ENCODE measurements around the gene MNX1.

MNX1 gene

DNA sequence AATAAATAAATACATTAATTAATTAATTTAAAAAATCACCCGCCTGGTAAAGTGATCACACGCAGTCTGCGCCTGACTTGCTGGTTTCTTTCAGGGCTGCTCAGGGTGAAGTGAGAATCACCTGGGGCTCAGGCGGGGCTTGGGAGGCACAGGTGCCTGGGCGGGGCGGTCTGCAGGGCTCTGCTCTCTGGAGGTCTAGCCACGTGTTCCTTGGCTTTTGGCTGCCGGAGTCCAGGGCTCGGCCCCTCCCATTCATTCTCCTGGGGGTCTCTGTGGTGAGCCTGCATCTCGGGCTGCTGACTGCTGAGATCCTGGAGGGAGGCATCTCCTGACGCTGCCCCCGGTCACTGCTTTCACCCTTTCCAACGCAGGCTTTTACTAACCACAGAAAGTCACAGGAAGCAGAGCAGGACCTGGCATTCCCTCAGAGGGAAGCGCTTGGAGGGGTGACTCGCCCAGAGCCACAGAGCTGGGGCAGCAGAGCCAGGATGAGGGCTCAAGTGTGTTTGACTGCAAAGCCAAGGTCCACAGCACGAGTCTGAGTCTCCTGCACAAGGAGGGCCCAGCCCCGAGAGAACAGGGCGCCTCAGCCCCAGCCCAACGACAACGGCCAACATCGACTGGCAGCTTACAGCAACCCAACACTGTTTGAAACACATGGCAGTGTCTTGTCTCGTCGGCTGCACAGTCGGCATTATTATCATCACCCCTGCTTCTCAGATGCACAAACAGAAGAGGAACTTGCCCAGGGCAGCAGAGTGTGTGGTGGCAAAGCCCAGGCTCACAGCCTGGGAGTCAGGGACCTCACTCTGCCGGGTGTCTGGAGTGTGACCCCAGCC is 22.4 kb upstream of the MNX1 start:
- DNase-seq: no peak

DNA sequence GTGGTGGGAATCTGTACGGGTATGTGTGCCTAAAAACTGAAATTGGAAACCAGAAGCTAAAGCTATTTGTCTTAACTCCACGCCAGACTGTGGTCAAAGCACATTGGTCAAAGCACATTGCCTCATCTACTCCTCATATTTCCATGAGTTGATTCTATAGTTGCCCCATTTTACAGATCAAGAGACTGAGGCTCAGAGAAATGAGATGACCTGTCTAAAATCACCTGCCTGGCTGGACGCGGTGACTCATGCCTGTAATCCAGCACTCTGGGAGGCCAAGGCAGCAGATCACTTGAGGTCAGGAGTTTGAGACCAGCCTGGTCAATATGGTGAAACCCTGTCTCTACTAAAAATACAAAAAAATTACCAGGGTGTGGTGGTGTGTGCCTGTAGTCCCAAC is 21.7 kb upstream of the MNX1 start:
- DNase-seq: no peak

DNA sequence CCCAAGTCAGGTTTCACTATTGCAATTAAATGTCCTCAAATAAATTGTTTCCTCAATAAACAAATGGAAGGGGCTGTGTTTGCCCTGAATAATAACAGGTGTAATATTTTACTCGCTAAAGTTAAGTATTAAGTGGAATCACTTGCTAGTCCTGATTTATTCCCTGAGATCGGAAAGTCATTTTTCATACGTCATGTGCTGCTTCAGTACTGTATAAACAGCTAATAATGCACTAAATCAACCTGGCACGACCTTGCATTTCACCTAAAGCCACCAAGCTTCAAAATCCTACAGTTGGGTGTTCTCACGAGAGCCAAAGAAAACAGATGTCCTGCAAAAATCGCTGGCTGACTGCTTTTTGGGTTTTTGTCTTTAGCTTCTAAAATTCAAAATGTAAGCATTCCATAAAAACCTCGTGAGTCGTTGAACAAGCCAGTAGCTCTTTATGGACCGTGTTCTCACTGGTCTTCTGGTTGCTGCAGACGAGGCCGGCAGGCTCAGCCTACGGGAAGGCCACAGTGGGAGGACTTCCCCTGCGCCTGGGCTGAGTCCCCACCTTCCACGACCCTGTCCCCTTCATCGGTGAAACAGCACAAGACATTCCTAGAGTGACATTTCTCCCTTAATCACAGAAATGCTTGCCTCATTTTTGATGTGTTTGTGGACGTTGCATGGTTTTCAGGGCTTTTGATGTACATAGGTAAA is 17.9 kb upstream of the MNX1 start:
- no peak for DNase-seq

DNA sequence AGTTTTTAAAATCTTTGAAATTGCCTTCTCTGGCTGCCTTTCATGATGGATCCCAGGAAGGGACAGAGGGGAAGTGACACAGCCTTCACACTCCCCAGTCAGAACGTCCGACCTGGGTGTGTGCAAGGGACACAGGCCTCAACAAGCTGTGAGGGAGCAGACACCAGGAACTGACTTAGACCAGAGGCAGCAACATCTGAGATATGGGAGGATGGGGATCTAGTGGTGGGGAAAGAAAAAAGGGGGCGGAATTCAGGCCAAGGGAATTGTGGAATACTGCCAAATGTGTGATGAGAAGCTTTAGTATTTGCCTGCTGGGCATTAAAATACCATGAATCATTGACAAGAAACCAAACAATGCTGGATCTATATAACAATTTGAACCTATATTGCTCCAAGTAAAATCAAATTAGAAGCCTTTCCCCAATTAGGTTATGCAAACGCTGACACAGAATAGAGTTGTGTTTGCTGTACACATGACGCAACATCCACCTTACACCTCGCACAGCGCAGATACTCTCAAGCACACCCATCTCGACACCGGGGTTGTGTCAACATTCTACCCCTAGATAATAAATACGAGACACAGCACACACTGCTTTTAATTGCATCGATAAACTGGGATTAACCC is 17.2 kb upstream of the MNX1 start:
- no peak for DNase-seq

DNA sequence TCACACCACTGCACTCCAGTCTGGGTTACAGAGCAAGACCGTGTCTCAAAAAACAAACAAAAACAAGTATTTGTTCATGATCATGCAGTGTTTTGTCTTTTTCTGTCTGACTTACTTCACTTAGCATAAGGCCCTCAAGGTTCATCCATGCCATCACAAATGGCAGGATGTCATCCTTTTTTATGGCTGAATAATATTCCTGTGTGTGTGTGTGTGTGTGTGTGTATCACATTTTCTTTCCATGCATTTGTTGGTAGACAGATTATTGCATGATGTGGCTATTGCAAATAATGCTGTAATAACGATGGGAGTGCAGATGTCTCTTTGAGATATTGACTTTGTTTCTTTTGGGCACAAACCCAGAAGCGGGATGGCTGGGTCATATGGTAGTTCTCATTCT is 14.3 kb upstream of the MNX1 start:
- DNase-seq: no peak

DNA sequence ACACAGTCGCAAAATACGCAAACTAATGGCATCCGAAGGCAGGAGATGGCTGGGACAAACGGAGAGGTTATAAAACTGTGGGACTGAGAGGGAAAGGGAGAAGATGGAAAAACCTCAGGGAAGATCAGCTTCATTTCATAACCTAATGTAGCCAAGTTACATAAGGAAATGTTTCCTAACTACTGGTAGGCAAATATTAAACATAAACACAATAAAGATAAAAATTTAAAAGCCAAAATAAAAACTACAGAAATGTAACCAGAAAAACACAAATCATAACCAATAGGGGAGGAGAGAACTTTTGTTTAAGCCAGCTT is 13.1 kb upstream of the MNX1 start:
- DNase-seq: no peak

DNA sequence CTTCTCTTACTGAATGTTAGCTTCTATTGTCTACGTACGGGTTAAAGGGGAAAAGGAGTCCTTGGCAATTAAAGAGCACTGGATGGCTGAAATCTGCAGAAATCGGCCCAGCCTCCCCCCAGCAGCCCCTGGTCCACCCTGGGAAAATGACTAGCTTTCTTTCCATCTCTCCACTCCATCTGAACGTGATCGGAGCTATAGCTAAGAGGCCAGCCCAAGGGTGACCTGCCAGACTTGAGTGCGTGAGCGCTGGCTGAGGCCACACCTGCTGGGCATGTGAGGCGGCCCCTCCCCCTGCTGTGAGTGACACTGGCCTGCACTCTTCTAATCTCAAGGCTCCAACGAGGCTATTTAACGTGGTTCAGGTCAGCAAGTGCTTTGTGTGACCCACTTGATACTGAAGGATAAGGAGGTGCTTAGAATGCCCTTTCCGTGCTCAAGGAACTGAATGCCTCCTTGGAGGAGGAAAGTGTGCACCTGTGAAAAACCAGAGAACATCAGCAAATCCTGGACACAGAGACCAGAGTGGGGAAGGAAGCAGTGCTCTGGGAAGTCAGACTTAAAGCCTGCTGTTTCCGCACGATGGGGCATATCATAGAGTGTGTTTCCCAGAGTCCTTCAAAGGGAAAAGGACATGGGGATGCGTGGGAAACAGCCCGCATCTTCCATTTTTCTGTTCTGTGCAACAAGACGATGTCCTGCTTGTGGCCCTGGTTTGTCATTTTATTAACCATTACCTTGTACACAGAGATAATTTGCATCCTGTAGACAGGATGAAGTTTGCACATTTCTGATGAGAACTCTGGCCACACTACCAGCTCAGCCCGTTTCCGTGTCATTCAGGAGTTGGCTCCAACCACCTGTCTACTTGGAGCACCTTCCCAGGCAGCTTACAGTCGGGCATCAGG is 12.5 kb upstream of the MNX1 start:
- DNase-seq: no peak

DNA sequence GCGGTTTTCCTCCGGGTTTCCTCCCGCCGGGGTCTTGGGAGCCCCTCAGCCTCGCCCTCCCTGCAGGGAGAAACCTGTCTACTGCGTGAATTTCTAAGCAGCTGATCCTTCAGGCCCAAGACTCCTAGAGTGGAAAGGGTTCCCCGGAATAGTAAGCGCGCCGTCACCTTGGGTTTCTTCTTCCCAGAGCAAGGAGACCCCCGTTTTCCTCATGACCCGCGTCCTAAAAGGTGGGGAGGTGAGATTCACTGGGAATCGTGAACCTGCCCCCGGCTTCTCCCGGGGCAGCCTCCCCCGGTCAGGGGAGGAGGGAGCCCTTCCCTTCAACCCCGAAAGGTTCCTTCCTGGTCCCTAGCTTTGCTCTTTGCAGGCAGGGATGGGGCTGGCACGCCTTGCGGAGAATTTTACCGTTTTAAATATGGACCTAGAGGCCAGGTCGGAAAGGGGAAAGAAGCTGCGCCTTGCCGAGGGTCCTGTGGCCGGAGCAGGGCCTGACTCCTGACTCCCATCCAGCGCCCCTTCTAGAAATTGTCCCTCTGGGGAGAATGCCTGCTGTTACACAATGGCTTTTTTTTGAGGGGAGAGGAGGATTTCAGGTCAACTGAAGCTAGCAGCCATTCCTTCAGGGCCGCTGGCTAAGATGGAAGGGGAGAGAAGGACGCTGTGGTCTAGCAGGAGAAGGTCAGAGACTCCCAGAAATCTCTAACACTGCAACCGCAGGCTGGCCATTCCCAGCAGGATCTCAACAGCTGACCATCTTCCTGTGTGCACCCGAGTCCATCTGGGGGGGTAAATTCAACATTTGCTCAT is 11.6 kb upstream of the MNX1 start:
- DNase-seq: no peak

DNA sequence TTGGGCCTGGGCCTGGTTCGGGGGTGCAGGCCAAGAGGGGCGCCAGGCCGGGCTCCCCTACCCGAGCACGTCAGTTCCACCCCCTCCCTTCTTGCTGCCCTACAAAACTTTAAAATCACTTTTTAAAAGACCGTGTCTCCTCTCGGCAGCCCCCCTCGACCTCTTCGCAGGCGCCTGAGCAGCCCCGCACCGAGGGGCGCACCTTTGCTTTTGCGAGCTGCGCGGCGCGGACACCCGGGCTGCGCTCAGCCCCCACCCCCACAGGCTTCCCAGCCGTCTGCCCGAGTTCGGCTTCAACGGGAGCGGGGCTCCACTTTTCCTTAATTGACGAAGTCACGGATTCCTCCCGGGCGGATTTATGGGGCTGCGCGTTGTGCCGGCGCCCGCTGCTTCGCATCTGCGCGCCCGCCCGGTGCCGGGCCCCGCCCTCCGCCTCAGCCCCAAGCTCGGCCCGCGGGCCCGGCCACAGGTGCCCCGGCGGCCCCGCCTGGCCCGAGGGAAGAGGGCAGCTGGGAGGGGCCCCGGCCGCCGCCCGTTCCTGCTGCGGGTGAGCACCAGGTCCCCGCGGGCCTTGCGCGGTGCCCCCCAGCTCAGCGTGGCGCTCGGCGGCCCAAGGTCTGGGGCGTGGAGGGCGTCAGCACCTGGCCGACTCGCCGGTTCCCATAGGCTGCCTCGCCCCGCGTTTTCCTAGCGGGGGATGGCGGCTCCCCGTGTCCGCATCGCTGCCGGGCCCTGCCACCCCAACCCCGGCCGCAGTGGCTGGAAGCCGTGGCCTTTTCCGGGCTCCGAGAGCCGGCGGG is 10.8 kb upstream of the MNX1 start:
- DNase-seq: no peak

DNA sequence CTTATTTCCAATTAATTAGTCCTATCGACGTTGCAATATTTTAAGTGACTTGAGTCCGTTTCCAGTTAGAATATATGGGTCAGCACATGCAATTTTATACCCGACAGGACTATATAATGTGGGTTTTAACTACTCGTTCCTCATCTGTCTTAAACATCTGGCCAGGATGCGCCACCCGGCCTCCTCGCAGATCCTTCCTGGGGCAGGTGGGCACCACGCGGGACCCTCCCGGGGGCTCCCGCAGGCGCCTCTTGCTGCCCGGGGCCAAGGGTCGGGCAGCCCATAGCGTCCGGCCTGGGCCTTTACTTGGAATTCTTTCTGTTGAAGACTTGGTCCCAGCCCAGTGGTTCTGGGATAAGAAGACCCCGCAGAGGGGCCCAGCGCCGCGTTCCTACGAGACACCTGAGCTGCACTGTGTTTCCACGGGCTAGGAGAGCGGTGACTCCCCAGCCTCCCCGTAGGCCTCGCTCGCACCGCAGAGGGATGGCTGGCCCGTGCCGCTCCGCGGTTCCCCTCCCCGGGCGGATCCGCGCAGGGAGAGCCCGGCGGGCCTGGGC is 10.1 kb upstream of the MNX1 start:
- DNase-seq: no peak

DNA sequence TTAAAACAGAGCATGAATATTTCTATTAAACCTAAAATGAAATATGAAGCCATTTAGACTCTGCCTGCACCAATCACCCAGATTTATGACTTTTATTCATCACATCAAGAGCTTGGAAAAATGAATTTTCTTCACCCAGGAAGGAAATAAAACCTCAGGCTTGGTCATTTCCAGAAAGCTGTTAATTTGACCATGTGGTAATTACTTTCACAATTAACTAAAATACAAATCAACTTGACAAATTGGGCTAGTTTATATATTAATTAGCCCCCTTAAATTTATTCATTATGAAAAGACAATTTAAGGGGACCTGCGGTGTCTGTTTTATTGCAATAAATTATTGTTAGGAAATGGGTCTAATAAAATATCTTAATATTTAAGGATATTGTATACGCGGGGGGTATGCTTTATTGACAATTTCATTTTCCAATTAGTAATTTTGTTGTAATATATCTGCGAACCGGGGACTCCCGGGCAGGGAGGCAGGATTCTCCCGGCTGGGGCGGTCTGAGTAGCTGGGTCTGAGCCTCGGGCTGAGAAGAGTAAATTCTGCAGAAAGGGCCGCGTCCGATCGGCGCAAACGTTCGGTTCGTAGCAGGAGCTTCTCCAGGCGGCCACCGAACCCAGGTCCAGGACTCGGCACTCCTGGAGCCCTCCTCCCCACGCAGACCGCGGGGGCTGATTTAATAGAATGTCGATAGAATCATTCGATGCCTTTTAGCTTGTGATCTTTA is 9.4 kb upstream of the MNX1 start:
- DNase-seq: no peak

DNA sequence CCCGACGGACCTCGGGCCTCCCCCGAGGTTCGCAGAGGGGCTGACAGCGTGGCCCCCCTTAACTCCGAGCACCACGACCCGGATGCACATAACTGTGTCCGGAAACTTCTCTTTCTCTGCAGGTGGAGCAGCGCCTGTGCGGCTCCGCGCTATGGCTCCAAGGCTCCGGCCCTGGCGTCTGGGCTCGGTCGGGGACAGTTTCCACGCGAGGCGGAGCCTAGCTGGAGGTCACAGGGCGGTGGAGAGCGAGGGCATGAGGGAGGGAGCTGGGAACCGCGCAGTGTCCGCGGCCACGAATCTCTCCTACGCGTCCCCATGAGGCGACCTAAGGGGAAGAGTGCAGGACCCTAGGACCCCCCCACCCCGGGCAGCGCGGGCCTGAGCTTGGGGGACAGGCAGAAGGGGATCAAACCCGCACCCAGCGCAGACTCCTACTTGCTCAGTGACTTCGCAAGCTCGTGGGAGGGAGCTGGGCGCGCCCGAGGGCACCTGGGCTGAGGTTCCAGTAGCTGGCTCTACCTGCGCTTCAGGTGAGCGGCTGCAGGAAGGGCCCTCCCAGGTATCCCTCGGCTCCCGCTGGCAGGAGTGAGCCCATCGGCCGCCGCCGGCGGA is 8.6 kb upstream of the MNX1 start:
- DNase-seq: no peak

DNA sequence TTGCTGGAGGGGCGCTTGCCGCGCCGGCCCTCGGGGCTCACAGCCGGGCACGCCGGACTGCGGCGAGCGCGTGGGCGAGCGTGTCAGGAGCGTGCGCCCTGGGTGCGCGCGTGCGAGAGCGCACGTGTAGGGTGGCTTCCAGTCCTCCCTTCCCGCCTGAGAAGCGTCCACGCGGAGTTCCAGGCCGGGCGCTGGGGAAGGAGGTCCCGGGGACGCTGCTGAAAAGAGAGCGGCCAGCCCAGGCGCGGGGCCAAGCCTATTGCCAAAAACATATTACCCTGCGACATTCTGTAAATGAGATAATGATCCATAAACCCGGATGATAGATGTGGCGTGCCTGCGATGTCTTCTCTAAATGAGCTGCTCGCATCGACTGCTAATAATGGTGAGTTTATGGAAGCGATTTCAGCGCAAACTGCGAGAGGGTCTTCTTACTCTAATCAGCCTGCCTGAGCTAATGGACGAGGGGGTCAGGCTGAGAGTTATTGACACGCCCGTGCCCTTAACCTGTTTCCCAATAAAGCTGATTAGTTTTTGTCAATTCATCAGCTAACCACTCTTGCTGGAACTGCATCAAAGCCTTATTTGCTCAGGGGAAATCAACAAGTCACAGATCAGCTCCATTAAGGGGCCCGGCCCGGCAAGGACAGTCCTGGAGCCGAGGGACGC is 8.0 kb upstream of the MNX1 start:
- DNase-seq: no peak

DNA sequence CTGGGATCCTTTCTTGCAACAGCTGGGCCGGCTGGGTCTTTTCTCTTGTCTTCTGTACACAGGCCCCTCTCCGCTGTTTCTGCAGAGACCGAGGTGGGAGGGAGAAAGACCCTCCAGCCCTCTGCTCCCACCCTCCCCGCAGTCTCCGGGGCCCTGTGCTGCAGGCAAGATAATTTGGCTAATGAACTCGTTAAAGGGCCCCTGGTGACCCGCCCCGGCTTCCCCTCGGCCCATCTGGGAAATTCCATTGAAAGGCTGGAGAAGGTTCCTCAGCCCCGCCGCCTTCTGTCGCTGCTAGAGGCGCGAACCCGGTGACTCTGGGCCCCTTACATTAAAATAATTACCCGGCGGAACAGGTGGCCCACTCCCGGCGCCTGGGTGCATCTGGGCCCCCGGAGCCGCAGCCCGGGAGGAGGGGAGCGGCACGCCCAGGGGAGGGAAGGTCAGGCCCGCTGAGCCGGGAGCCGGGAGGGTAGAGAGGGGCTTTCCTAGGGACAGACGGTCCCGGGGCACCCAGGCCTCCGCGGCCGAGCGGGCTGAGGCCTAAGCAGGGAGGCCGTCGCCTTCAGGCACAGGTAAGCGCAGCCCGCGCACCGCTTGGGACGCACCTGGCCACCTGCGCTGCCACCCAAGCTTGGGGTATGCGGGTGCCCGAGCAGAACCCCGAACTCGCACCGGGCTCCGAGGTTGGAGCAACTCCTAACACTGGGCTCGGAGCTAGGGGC is 7.3 kb upstream of the MNX1 start:
- no peak for DNase-seq

DNA sequence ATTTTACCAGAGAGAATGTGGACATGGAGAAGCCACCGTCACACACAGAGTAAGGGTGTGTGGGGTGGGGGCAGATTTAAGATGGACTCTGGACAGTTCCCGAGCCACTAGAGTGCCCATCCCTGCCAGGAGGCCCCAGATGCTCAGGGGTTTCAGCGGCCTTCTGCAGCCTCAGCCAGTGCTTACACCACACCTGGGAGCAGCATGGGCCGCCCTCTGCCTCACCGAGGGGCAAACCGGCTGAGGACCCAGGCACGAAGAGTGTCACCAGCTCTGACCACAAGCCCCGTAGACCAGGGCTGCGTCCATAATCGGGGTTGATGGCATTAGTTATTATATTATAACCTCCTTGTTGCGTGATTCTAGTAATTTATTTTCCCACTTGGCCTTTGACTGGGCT is 6.7 kb upstream of the MNX1 start:
- no peak for DNase-seq

DNA sequence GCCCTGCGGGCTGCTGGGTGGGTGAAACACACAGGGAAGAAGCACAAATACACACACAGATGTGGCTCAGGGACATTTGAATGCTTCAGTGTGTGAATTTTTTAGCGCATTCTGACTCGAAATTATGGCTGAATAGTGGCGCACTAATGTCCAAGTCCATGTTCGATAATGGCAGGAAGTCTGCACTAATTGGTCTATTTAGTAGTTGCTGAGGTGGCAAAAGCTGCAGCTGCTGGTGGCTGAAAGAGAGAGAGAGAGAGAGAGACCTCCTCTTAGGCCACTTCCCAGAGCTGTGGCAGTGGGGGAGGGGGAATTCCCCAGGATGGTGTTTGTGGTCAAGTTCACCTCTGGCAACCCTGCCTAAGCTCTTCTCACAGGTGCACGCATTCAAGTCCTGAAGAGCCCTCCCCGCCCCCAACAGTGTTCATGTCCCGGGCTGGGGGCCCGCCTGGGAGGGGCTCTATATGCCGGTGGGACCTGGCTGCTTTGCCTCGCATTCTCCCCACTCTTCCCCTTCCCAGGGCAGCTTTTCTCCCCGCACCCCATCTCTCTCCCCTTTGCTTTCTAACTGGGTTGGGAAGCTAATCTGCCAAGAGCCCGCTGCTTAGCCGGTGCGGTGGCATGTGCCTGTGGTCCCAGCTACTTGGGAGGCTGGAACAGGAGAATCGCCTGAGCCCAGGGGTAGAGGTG is 6.0 kb upstream of the MNX1 start:
- peak; percentile 25 for DNase-seq

DNA sequence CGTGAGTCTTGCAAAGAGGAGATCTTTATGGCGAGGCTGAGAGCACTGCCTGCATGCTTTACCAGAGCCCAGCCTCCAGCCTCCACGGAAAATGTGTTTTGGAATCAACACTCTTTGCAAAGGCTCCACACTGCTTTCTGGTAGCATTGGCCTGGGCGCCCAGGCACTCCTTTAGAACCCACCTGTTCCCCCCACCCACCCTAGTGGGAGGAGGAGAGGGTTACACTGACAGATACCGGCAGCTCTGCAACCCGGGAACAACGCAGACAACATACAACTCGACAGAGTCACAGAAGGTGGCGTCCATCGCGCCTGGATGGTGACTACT is 5.5 kb upstream of the MNX1 start:
- no peak for DNase-seq

All from stimulated activated CD4-positive, alpha-beta T cell treated with anti-CD3 and anti-CD28 coated beads, Interleukin-4, amount 100 ng/mL, for 24 hours (primary cell).